K562 (cell line): Measurements from ENCODE around the gene USP49. TPM values are rescaled to one million over a fixed set of nuclear protein-coding genes. Genes with fewer than 3 reads are reported as not detected.
A peak's percentile ranks its signal among the peaks of the same experiment; 100 is the strongest.

Experiments used
- ADNP ChIP-seq: fragments of 200-800 bp; sonication (Bioruptor generic); IDR thresholded peaks from 2 replicates; pipeline ENCODE4 v1.6.1; 2016; ENCODE audit warnings: missing genetic modification characterization, missing compliant biosample characterization
- CCAR2 ChIP-seq: fragments of 200-400 bp; formaldehyde crosslinking; IDR thresholded peaks from 2 replicates; pipeline ENCODE4 v1.6.1; 2017; ENCODE audit warnings: mild to moderate bottlenecking, low read depth, low read length
- HDAC1 ChIP-seq, 2 experiments: fragments of 450-650 bp; IDR thresholded peaks; 2 replicates each; pipeline ENCODE4 v1.6.1; 2016 to 2017; ENCODE audit warnings: inconsistent platforms in 1 of 2, mild to moderate bottlenecking in 1 of 2, moderate library complexity in 1 of 2
- JUN ChIP-seq, 2 experiments: sonication (generic) in 1 of 2; formaldehyde crosslinking in 1 of 2; IDR thresholded peaks; 2 replicates each; pipeline versions ENCODE4 v1.6.1 to v1.8.0; 2012 to 2022; ENCODE audit warnings: borderline replicate concordance in 2 of 2, mild to moderate bottlenecking in 2 of 2, improper control_type of control experiment in 1 of 2, low read depth in 1 of 2, low read length in 1 of 2, missing genetic modification reagents in 1 of 2
- NR0B1 ChIP-seq: fragments of 450-650 bp; IDR thresholded peaks from one replicate; pipeline ENCODE4 v1.6.1; 2018; ENCODE audit warnings: mild to moderate bottlenecking, moderate library complexity; ENCODE audit not compliant: partially characterized antibody
- POLR2AphosphoS5 ChIP-seq: IDR thresholded peaks from 2 replicates; pipeline ENCODE4 v1.6.1; 2011; ENCODE audit warnings: mild to moderate bottlenecking, low read depth, low read length, moderate library complexity; ENCODE audit not compliant: control insufficient read depth, insufficient read depth
- REST ChIP-seq, 2 experiments: fragments of 450-650 bp; formaldehyde crosslinking in 1 of 2; IDR thresholded peaks; 2 replicates each; pipeline versions ENCODE4 v1.4.0 to v1.6.1; 2014 to 2020; ENCODE audit warnings: mild to moderate bottlenecking in 2 of 2, borderline replicate concordance in 1 of 2, low read depth in 1 of 2
- SIN3B ChIP-seq: fragments of 450-650 bp; IDR thresholded peaks from 2 replicates; pipeline ENCODE4 v1.6.1; 2017; ENCODE audit warnings: low read depth, mild to moderate bottlenecking, moderate library complexity
- ZEB2 ChIP-seq: fragments of 450-650 bp; IDR thresholded peaks from 2 replicates; pipeline ENCODE4 v1.6.1; 2016
- ZSCAN29 ChIP-seq: fragments of 450-650 bp; IDR thresholded peaks from 2 replicates; pipeline ENCODE4 v1.6.1; 2017
- polyA plus RNA-seq, 8 experiments: library from polyadenylated mRNA; depleted of rRNA in 4 of 8; stranded (reverse) in 5 of 8; unstranded in 3 of 8; fragments of >200 nt; fragmentation: Nextera tagmentation in 2 of 8; fragmentation: Illumina TruSeq in 1 of 8; extraction: Ambion mirVana in 2 of 8; extraction: Trizol in 1 of 8; gene quantifications; 2 replicates each; pipeline versions ENCODE4 v1.2.1 to v1.2.3, GENCODE V29; 2011 to 2014; ENCODE audit warnings: inconsistent platforms in 1 of 8, missing spikeins in 1 of 8
- total RNA-seq, 7 experiments: library from RNA; depleted of rRNA in 6 of 7; stranded (reverse); fragments of >200 nt in 6 of 7; fragmentation: Illumina TruSeq in 2 of 7; extraction: Trizol in 2 of 7; gene quantifications; 2 replicates each; pipeline versions ENCODE4 v1.2.1 to v1.2.3, GENCODE V29; 2011 to 2021; ENCODE audit warnings: low replicate concordance in 1 of 7
- TF ChIP-seq, protein P1 (sequence below): sonication (generic); formaldehyde crosslinking; IDR thresholded peaks from 2 replicates; pipeline ENCODE4 v1.8.0; 2023; ENCODE audit warnings: missing genetic modification reagents, mild to moderate bottlenecking, borderline replicate concordance

USP49 gene
- total and polyA plus RNA-seq, 9 of the 15 experiments (the other 6 are each of a cell fraction or from before 2014, with no cell fraction given): 1.0 to 9.9 (median 6.5) TPM

- TF ChIP-seq SIN3B (no peak), ADNP (tag) (no peak), NR0B1 (no peak), ZSCAN29 (no peak), CCAR2 (no peak), JUN (IDR thresholded peaks at IDR 0.05; ENCODE audit: borderline replicate concordance, low read depth, low read length) (no peak), JUN (CRISPR knock-in tag; IDR thresholded peaks at IDR 0.05; ENCODE audit: borderline replicate concordance) (no peak), POLR2AphosphoS5 (0 out of 2 replicates have a peak, but pooled peaks have one; percentile 5), HDAC1 (IDR thresholded peaks at IDR 0.05) (peak in 1 of 2 experiments; percentile 31; a peak in 1 of 4 replicates), ZEB2 (no peak), REST (IDR thresholded peaks at IDR 0.05; ENCODE audit: borderline replicate concordance) (no peak), REST (CRISPR knock-in tag; IDR thresholded peaks at IDR 0.05; ENCODE audit: low read depth) (no peak)
- TF ChIP-seq, protein P1, sequence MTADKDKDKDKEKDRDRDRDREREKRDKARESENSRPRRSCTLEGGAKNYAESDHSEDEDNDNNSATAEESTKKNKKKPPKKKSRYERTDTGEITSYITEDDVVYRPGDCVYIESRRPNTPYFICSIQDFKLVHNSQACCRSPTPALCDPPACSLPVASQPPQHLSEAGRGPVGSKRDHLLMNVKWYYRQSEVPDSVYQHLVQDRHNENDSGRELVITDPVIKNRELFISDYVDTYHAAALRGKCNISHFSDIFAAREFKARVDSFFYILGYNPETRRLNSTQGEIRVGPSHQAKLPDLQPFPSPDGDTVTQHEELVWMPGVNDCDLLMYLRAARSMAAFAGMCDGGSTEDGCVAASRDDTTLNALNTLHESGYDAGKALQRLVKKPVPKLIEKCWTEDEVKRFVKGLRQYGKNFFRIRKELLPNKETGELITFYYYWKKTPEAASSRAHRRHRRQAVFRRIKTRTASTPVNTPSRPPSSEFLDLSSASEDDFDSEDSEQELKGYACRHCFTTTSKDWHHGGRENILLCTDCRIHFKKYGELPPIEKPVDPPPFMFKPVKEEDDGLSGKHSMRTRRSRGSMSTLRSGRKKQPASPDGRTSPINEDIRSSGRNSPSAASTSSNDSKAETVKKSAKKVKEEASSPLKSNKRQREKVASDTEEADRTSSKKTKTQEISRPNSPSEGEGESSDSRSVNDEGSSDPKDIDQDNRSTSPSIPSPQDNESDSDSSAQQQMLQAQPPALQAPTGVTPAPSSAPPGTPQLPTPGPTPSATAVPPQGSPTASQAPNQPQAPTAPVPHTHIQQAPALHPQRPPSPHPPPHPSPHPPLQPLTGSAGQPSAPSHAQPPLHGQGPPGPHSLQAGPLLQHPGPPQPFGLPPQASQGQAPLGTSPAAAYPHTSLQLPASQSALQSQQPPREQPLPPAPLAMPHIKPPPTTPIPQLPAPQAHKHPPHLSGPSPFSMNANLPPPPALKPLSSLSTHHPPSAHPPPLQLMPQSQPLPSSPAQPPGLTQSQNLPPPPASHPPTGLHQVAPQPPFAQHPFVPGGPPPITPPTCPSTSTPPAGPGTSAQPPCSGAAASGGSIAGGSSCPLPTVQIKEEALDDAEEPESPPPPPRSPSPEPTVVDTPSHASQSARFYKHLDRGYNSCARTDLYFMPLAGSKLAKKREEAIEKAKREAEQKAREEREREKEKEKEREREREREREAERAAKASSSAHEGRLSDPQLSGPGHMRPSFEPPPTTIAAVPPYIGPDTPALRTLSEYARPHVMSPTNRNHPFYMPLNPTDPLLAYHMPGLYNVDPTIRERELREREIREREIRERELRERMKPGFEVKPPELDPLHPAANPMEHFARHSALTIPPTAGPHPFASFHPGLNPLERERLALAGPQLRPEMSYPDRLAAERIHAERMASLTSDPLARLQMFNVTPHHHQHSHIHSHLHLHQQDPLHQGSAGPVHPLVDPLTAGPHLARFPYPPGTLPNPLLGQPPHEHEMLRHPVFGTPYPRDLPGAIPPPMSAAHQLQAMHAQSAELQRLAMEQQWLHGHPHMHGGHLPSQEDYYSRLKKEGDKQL (CRISPR knock-in tag): no peak
Observed at GRCh38 chr6:41942067-41942851, 47.1 kb upstream of the USP49 start (continued).
